ENCODE measurements around the gene DNASE1L1. TPM values are rescaled to one million over a fixed set of nuclear protein-coding genes. Genes with fewer than 3 reads are reported as not detected.
A peak's percentile ranks its signal among the peaks of the same experiment; 100 is the strongest.

The DNASE1L1 gene
- total and polyA plus RNA-seq, 2 of the 13 experiments (the other 11 are each of a cell fraction or from before 2014, with no cell fraction given) = 4.7 to 12.3 TPM

DNA sequence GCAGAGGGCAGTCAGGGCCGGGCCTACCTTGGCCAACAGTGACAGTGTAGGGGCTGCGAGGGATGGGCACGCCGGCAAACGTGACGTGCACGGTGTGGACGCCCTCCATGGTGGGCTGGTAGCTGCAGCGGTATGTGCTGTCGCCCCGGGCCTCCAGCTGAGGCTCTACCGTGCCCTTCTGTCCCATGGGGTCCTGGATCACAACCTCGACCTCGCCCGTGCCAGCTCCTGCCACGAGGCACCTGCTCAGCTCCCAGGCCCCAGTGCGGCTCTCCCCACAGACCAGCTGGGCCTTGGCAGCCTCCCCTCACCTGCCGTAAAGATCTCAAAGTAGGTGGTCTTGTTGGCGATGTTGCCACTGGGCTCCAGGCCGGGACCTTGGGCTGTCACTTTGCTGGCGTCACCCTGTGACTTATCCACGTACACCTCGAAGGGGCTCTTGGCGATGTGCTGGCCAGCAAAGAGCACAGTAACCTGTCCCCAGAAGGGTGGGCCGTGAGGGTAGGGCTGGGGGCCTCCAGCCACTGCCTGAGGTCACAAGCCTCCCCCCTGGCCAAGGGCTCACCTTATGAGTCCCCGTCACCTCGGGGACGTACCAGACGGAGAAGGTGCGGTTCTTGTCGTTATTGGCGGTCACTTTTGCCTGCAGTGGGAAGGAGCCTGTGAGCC, 42.9 kb downstream of the DNASE1L1 start:
- Histone ChIP-seq H3K27ac (ENCODE audit: extremely low read length, insufficient read depth, low read length) (no peak overlapping the region), H3K4me3 (replicated peaks in 1 of 3; ENCODE audit: insufficient read depth in 1 of 3, low read depth in 2 of 3, low read length in 3 of 3) (no peak overlapping the region), H3K9ac (ENCODE audit: insufficient read depth, low read depth, low read length) (no peak overlapping the region), H3K9me3 (ENCODE audit: low read length) (no peaks in the 10 kb centered on the region), H3K4me1 (ENCODE audit: insufficient read depth, low read length) (peaks cover 12% of the 10 kb centered on the region), H3K4me2 (ENCODE audit: low read depth, low read length) (no peak overlapping the region), H3K36me3 (replicated peaks in 1 of 2; ENCODE audit: control insufficient read depth in 1 of 2, insufficient read depth in 2 of 2, low read length in 2 of 2) (peaks cover 19 to 40% of the 10 kb centered on the region in 2 experiments; a peak in 4 of 5 replicates), H3K79me2 (ENCODE audit: insufficient read depth, low read length) (peaks cover 22% of the 10 kb centered on the region), H2AFZ (ENCODE audit: low read length) (no peak overlapping the region), H3K27me3 (ENCODE audit: control insufficient read depth in 1 of 2, insufficient read depth in 2 of 2, low read length in 2 of 2) (no peaks in the 10 kb centered on the region), H4K20me1 (ENCODE audit: insufficient read depth, low read length) (peaks cover 7% of the 10 kb centered on the region; the same call in 1 of the 2 replicates)
- intact Hi-C loops (cut with micrococcal nuclease; ENCODE audit: unreplicated experiment) = no loop called here
- POLR2A ChIA-PET = interaction anchor here (1.0 to 2.0 kb wide), 2 partner anchors 12 to 17 kb away, joined by 4 to 5 read pairs; no protein-coding TSS in a partner anchor
- ATAC-seq (no peak), DNase-seq (ENCODE audit: low spot score) (no peak), FAIRE-seq (no peak)
- CTCF ChIA-PET (ENCODE audit: low intra/inter-chr PET ratio, low total read pairs) = no interaction called here
- no CpG with 5 or more reads among the region's 32 CpGs for WGBS (ENCODE audit: low lambda C conversion rate)
- in situ Hi-C loops (cut with HindIII; ENCODE audit: extremely low pct_ligation_motif_present, low pct_unique_long_range_greater_than_20kb) = no loop called here
- peak; percentile 64 for TF ChIP-seq RBFOX2 (IDR thresholded peaks at IDR 0.05; ENCODE audit: low read depth, low read length)
- TF ChIP-seq, protein P1, sequence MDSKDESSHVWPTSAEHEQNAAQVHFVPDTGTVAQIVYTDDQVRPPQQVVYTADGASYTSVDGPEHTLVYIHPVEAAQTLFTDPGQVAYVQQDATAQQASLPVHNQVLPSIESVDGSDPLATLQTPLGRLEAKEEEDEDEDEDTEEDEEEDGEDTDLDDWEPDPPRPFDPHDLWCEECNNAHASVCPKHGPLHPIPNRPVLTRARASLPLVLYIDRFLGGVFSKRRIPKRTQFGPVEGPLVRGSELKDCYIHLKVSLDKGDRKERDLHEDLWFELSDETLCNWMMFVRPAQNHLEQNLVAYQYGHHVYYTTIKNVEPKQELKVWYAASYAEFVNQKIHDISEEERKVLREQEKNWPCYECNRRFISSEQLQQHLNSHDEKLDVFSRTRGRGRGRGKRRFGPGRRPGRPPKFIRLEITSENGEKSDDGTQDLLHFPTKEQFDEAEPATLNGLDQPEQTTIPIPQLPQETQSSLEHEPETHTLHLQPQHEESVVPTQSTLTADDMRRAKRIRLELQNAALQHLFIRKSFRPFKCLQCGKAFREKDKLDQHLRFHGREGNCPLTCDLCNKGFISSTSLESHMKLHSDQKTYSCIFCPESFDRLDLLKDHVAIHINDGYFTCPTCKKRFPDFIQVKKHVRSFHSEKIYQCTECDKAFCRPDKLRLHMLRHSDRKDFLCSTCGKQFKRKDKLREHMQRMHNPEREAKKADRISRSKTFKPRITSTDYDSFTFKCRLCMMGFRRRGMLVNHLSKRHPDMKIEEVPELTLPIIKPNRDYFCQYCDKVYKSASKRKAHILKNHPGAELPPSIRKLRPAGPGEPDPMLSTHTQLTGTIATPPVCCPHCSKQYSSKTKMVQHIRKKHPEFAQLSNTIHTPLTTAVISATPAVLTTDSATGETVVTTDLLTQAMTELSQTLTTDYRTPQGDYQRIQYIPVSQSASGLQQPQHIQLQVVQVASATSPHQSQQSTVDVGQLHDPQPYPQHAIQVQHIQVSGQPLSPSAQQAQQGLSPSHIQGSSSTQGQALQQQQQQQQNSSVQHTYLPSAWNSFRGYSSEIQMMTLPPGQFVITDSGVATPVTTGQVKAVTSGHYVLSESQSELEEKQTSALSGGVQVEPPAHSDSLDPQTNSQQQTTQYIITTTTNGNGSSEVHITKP (CRISPR knock-in tag; IDR thresholded peaks at IDR 0.05; ENCODE audit: low read depth) = no peak
- TF ChIP-seq ZNF441 (CRISPR knock-in tag; IDR thresholded peaks at IDR 0.05; ENCODE audit: borderline replicate concordance) = no peak
- TF ChIP-seq AGO2 (optimal IDR thresholded peaks at IDR 0.05; ENCODE audit: low read depth, low read length) = peak; percentile 53
- BruUV-seq (replicated peaks) = no TSS peak

Data from HepG2 (cell line).